Activated CD8-positive, alpha-beta T cell treated with anti-CD3 and anti-CD28 coated beads for 36 hours (primary cell): ENCODE results near the gene OR7G2. TPM values are rescaled to one million over a fixed set of nuclear protein-coding genes. Genes with fewer than 3 reads are reported as not detected.

Source experiments
- ATAC-seq: fragments of 200-7000 bp; cut with Tn5 transposase; one replicate; pipeline ENCODE4 v1.10.0; 2021; ENCODE audit warnings: mild to moderate bottlenecking, moderate library complexity
- CTCF ChIA-PET: fragments of 350-600 bp; sonication (Branson Sonifier 250); formaldehyde crosslinking; loops from one replicate; lab custom pipeline; 2021; ENCODE audit warnings: antibody characterized with exemption; lab: Charles Lee
- POLR2A ChIA-PET: fragments of 350-600 bp; sonication (Branson Sonifier 250); formaldehyde crosslinking; loops from one replicate; lab custom pipeline; 2021; ENCODE audit warnings: antibody characterized with exemption; lab: Charles Lee
- DNase-seq: peaks from one replicate; pipeline ENCODE4 v3.0.0-alpha.2; 2020
- H3K27ac Mint-ChIP-seq: one replicate; pipeline ENCODE4 v1.8.0; 2021; ENCODE audit warnings: mild to moderate bottlenecking, mixed read lengths
- H3K27me3 Mint-ChIP-seq: one replicate; pipeline ENCODE4 v1.8.0; 2021; ENCODE audit warnings: mixed read lengths
- H3K36me3 Mint-ChIP-seq: one replicate; pipeline ENCODE4 v1.8.0; 2021; ENCODE audit warnings: low read depth, mixed read lengths
- H3K4me1 Mint-ChIP-seq: one replicate; pipeline ENCODE4 v1.8.0; 2021; ENCODE audit warnings: low read depth, mixed read lengths
- H3K4me3 Mint-ChIP-seq: one replicate; pipeline ENCODE4 v1.8.0; 2021; ENCODE audit warnings: mild to moderate bottlenecking, moderate library complexity, mixed read lengths
- H3K9me3 Mint-ChIP-seq: one replicate; pipeline ENCODE4 v1.8.0; 2021; ENCODE audit warnings: mixed read lengths
- CTCF ChIP-seq: fragments of 200-600 bp; IDR thresholded peaks from one replicate; pipeline ENCODE4 v1.8.0; 2022; ENCODE audit warnings: antibody characterized with exemption, mild to moderate bottlenecking
- intact Hi-C: fragments of 100-400 bp; cut with micrococcal nuclease; formaldehyde crosslinking; loops from one replicate; pipeline ENCODE4 v1.10.0; 2022
- total RNA-seq, 2 experiments: library from RNA; stranded (reverse); gene quantifications; one replicate each; pipeline ENCODE4 v1.2.3, GENCODE V29; 2021

OR7G2 gene
- total RNA-seq, 2 experiments from 2014 or later, result not detected

GRCh38 chr19:9116547-9116946, 9.3 kb upstream of the OR7G2 start:
- Mint-ChIP-seq H3K27ac (no peak overlapping the region), H3K4me3 (no peak overlapping the region), H3K9me3 (no peaks in the 10 kb centered on the region), H3K27me3 (peaks cover 22% of the 10 kb centered on the region), H3K4me1 (no peaks in the 10 kb centered on the region), H3K36me3 (no peaks in the 10 kb centered on the region)
- ATAC-seq (no peak), DNase-seq (no peak)
- TF ChIP-seq CTCF, result no peak
- intact Hi-C loops, result no loop called here
- ChIA-PET CTCF (no interaction called here), POLR2A (no interaction called here)

GRCh38 chr19:9115307-9115813, 8.1 kb upstream of the OR7G2 start, which contains the start of gene OR7G1:
Gene OR7G1 (minus strand): TSS chr19:9115763. CDS start chr19:9115763, 0 bp downstream.
- no peaks in the 10 kb centered on the region for H3K9me3 Mint-ChIP-seq
- ChIA-PET POLR2A (no interaction called here), CTCF (no interaction called here)
- no peaks in the 10 kb centered on the region for H3K4me1 Mint-ChIP-seq
- no peak for DNase-seq
- H3K27me3 Mint-ChIP-seq, result peaks cover 20% of the 10 kb centered on the region
- ATAC-seq, result no peak
- H3K4me3 Mint-ChIP-seq, result no peak within 1 kb of the TSS
- TF ChIP-seq CTCF, result no peak
- H3K36me3 Mint-ChIP-seq, result no peaks in the 10 kb centered on the region
- no peak within 1 kb of the TSS for H3K27ac Mint-ChIP-seq
- intact Hi-C loops, result no loop called here

- ChIA-PET CTCF (no interaction called here), POLR2A (no interaction called here)
- peaks cover 17% of the 10 kb centered on the region for H3K27me3 Mint-ChIP-seq
- H3K36me3 Mint-ChIP-seq, result no peaks in the 10 kb centered on the region
- no peaks in the 10 kb centered on the region for H3K9me3 Mint-ChIP-seq
- no peak overlapping the region for H3K27ac Mint-ChIP-seq
- ATAC-seq, result no peak
- H3K4me1 Mint-ChIP-seq, result no peaks in the 10 kb centered on the region
- no peak for DNase-seq
- intact Hi-C loops, result no loop called here
- H3K4me3 Mint-ChIP-seq, result no peak overlapping the region
- TF ChIP-seq CTCF, result no peak
These were observed 2.7 kb upstream of the OR7G2 start for GRCh38 chr19:9109959-9110358.

GRCh38 chr19:9086761-9087160, 20.5 kb downstream of the OR7G2 start, which contains the start of gene OR1M1:
Gene OR1M1 (plus strand): TSS chr19:9087061. CDS start chr19:9093245, 6,184 bp downstream.
- ChIA-PET CTCF (no interaction called here), POLR2A (no interaction called here)
- no peaks in the 10 kb centered on the region for H3K4me1 Mint-ChIP-seq
- intact Hi-C loops, result no loop called here
- H3K27me3 Mint-ChIP-seq, result peaks cover 7% of the 10 kb centered on the region
- DNase-seq, result no peak
- H3K9me3 Mint-ChIP-seq, result no peaks in the 10 kb centered on the region
- ATAC-seq, result no peak
- H3K36me3 Mint-ChIP-seq, result no peaks in the 10 kb centered on the region
- no peak within 1 kb of the TSS for H3K27ac Mint-ChIP-seq
- no peak for TF ChIP-seq CTCF
- H3K4me3 Mint-ChIP-seq, result no peak within 1 kb of the TSS

- no peak for DNase-seq
- H3K9me3 Mint-ChIP-seq, result no peaks in the 10 kb centered on the region
- ChIA-PET CTCF (no interaction called here), POLR2A (no interaction called here)
- no peak overlapping the region for H3K4me3 Mint-ChIP-seq
- no peak overlapping the region for H3K27ac Mint-ChIP-seq
- no peaks in the 10 kb centered on the region for H3K4me1 Mint-ChIP-seq
- no peak for TF ChIP-seq CTCF
- no peaks in the 10 kb centered on the region for H3K36me3 Mint-ChIP-seq
- ATAC-seq, result no peak
- no peaks in the 10 kb centered on the region for H3K27me3 Mint-ChIP-seq
- intact Hi-C loops, result no loop called here
These were observed 28.6 kb downstream of the OR7G2 start for GRCh38 chr19:9078651-9079050.
